GM19239 (cell line): ENCODE data around the gene GPR65.
A peak's percentile ranks its signal among the peaks of the same experiment; 100 is the strongest.
"Not testable (repeated sequence)": the region's sequence is repeated elsewhere in the genome, so short reads cannot be mapped to it uniquely, and the experiment has no call there.

Experiments used
- DNase-seq: peaks from one replicate; pipeline ENCODE4 v3.0.0; 2011; ENCODE audit warnings: low spot score; ENCODE audit not compliant: insufficient read length
- FAIRE-seq: peaks from 2 replicates; lab custom pipeline; 2011; peaks lifted over from hg19 to GRCh38; lab: Jason Lieb, UNC

Gene GPR65

GRCh38 chr14:88002421-88003075 lies 2.4 kb upstream of the GPR65 start:
- DNase-seq (no peak), FAIRE-seq (peak; percentile 71)

- DNase-seq = no peak
- no peak for FAIRE-seq
Observed at GRCh38 chr14:88003425-88003824, 1.5 kb upstream of the GPR65 start.

GRCh38 chr14:88004506-88005036 lies 364 bp upstream of the GPR65 start:
- DNase-seq (no peak), FAIRE-seq (peak; percentile 14)

DNA sequence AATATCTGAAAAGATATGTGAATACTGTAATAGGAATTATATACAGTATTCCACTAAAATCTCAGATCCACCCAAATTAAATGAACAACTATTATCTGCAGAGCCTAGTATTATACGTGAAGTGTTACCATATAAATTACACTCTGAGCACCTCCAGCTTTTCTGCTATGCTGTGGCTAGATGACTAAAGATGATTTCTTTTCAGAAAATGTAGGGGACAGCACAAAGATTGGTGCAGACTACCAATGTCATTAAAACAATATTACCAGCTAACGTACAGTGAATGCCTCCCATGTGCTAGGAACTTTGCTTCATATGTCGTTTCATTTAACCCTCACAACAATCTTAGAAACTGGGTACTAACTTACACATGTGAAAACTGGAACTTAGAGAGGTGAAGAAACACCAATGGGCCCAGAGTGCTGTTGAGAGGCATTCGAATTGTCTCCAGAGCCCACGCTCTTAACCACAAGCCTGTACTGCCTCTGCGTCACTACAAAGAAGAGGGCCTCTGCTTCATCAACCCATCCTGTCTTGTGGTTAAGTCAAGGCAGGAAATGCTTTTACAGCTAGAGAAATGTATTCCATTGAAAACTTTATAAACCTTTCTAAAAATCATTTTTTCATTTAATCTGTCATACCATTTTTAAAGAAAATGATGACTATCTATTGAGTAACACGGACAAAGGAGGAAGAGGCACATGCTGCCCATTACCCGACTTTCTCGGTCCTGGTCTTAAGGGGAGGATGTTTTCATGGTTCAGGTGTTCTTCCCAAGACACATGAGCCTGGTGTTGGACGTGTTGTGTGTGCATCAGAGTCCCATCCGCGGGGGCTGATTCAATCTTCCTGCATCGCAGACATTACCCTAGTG lies 1.3 kb downstream of the GPR65 start:
- DNase-seq = no peak

GRCh38 chr14:88007608-88008007 lies 2.7 kb downstream of the GPR65 start:
- FAIRE-seq (no peak), DNase-seq (no peak)

More for the DNA sequence above, 1.3 kb downstream of the GPR65 start:
- FAIRE-seq = peak; percentile 97

- DNase-seq (no peak), FAIRE-seq (no peak)
Observed at GRCh38 chr14:88008039-88008742, 3.3 kb downstream of the GPR65 start.

DNA sequence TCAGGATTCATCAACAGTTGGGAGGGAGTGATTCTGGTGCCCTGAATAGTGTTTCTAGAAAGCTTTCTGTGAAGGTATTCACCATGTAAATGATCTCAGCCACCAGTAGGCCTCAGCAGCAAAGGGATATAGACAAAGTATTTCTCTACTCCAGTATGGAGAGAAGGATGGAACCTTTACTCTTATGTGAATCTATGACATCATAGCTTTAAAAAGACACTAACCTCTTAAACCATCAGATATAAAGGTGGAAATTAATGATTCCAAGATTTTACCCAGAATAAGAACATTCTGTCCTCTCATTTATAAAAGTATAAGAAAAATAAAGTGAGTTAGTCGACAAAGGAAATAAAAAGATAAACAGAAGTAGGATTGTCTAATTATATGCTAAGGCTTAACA lies 4.6 kb downstream of the GPR65 start:
- FAIRE-seq (no peak), DNase-seq (no peak)

DNA sequence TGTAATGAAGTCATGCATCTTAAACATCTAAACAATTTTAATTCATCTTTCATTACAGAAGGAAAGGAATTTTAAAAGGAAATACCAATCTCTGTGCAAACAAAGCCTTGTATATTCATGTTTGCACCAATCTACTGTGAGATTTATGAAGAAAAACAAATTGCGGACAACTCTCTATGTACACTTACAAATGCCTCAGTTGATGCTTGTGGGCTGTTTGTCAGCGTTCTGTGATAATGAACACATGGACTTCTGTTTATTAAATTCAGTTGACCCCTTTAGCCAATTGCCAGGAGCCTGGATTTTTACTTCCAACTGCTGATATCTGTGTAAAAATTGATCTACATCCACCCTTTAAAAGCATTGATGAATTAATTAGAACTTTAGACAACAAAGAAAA lies 5.4 kb downstream of the GPR65 start:
- DNase-seq = no peak
- FAIRE-seq = no peak

DNA sequence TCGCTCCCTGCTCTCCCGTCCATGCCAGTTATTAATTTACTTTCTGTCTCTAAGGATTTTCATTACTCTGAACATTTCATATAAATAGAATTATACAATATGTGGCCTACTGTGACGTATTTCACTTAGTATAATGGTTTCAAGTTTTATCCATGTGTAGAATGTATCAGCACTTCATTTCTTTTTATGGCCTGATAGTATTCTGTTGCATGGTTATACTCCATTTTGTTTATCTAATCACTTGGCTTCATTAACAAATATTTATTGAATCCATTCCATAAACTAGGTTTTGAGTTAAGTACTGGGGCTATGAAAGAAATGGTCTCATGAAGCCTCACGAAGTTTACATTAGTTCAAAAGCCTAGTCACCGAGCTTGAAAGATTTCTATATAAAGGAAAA lies 7.6 kb downstream of the GPR65 start:
- FAIRE-seq = no peak
- DNase-seq = no peak

GRCh38 chr14:88013750-88014349 lies 8.9 kb downstream of the GPR65 start:
- DNase-seq (no peak), FAIRE-seq (peak; percentile 70)

- no peak for FAIRE-seq
Observed at GRCh38 chr14:88016768-88017167, 11.8 kb downstream of the GPR65 start.

DNA sequence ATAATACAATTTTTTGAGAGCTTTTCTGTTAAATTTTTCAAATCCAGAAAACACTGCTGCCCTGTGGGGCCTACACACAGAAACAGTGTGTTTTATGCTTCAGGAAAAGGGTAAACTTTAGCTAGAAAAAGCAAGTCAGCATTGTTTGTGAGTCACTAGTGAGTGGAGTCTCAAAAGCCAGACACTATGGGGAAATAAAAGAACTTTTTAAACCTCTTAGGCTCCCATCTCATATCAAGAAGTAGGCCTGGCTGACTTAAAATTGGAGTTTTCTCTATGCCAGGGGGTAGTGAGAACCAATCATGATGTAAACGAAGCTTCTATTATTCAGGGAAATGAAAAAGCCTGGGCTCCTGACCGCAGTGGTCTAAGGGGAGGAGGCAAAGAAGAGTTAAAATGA lies 12.6 kb downstream of the GPR65 start:
- DNase-seq = no peak
- no peak for FAIRE-seq

More at GRCh38 chr14:88016768-88017167, 11.8 kb downstream of the GPR65 start:
- no peak for DNase-seq

DNA sequence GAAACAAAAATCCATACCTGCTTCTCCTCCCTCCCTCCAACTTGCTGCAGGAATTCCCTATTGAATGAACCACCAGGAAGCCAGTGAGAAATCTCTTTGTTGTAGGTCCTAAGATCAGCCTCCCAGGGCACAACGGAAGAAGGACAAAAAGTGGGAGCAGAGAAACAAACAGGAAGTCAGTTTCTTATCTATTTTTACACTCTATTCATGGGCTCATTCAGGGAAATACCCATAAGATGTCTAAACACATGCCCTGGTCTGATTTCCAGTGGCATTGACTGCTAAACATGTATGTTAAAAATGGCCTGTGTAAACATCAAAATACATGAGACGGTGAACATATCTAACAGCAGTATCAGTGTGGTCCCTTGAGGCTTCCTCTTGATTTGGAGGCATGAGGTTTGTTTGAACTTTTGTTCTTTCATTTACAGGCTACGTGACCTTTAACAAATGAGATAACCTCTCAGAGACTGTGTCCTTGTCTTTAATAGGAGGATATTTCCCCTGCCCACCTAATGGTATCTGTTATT lies 18.8 kb downstream of the GPR65 start:
- FAIRE-seq (peak; percentile 37), DNase-seq (no peak)

GRCh38 chr14:88024252-88025086 lies 19.5 kb downstream of the GPR65 start:
- FAIRE-seq, DNase-seq: not testable (repeated sequence)

DNA sequence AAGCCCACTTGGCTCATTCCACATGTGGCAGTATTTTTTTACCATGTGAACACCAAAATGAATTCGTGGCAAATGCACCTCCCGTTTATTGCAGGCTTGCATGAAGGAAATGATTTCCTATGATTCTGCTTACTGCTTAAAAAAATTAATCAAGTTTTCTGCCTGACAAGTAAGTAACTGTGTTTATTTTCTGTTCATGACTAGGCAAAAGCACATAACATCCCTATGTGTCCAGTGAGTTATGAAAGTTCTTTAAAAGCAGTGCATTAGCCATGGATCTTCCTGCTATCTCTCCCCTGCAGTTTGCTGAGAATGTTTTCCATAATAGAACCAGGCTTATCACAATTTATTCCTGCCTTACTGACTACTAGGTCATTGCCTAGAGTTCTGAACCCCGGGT lies 20.4 kb downstream of the GPR65 start:
- DNase-seq (no peak), FAIRE-seq (no peak)

GRCh38 chr14:88026890-88027289 lies 22.0 kb downstream of the GPR65 start:
- peak; percentile 49 for FAIRE-seq
- DNase-seq = no peak

- DNase-seq (no peak), FAIRE-seq (no peak)
Observed at GRCh38 chr14:88029500-88029899, 24.6 kb downstream of the GPR65 start.

DNA sequence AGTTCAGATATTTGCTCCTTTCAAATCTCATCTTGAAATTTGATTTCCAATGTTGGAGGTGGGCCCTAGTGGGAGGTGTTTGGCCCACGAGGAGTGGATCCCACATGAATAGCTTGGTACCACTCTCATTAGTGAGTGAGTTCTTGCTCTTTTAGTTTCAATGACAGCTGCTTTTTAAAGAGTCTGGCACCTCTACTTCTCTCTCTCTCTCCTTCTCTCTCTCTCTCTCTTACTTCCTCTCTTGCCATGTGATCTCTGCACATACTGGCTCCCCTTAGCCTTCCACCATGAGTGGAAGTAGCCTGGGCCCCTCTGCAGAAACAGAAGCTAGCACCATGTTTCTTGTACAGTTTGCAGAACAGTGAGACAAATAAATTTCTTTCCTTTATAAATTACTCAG lies 25.1 kb downstream of the GPR65 start:
- DNase-seq = no peak

GRCh38 chr14:88030892-88031291 lies 26.0 kb downstream of the GPR65 start:
- FAIRE-seq = no peak
- DNase-seq = no peak

More for the DNA sequence above, 25.1 kb downstream of the GPR65 start:
- FAIRE-seq = no peak
